SK-N-SH treated with all-trans-retinoic acid at 6 μM for 48 hours (cell line): ENCODE data around the gene NRAS.

Experiments
- ATAC-seq: fragments of 200-7000 bp; cut with Tn5 transposase; 3 replicates; pipeline ENCODE4 v1.9.1; 2020; ENCODE audit warnings: mild to moderate bottlenecking, moderate library complexity
- ARNTL ChIP-seq: fragments of 450-650 bp; formaldehyde crosslinking; IDR thresholded peaks from 2 replicates; pipeline ENCODE4 v1.5.0; 2020; ENCODE audit warnings: low read depth, mild to moderate bottlenecking, moderate library complexity, borderline replicate concordance
- BACH2 ChIP-seq: fragments of 250-450 bp; sonication (Bioruptor Pico); IDR thresholded peaks from 2 replicates; pipeline ENCODE4 v1.9.0; 2021; ENCODE audit warnings: mild to moderate bottlenecking, borderline replicate concordance
- CSDC2 ChIP-seq: fragments of 250-450 bp; sonication (Bioruptor Pico); IDR thresholded peaks from 2 replicates; pipeline ENCODE4 v1.5.0; 2020; ENCODE audit warnings: mild to moderate bottlenecking, moderate library complexity
- ESRRG ChIP-seq: fragments of 250-450 bp; sonication (Bioruptor Pico); IDR thresholded peaks from 2 replicates; pipeline ENCODE4 v1.6.1; 2021; ENCODE audit warnings: mild to moderate bottlenecking
- GLIS3 ChIP-seq: fragments of 250-450 bp; sonication (Bioruptor Pico); IDR thresholded peaks from 2 replicates; pipeline ENCODE4 v1.5.0; 2020; ENCODE audit warnings: mild to moderate bottlenecking, moderate library complexity
- ISL1 ChIP-seq: fragments of 250-450 bp; sonication (Bioruptor Pico); IDR thresholded peaks from 2 replicates; pipeline ENCODE4 v2.1.2; 2022; ENCODE audit warnings: mild to moderate bottlenecking, moderate library complexity
- OSR1 ChIP-seq: fragments of 250-450 bp; sonication (Bioruptor Pico); IDR thresholded peaks from 2 replicates; pipeline ENCODE4 v1.8.0; 2022; ENCODE audit warnings: moderate library complexity, mild to moderate bottlenecking, inconsistent platforms
- PATZ1 ChIP-seq: fragments of 250-450 bp; sonication (Bioruptor Pico); IDR thresholded peaks from 2 replicates; pipeline ENCODE4 v1.8.0; 2020; ENCODE audit warnings: mild to moderate bottlenecking, moderate library complexity, borderline replicate concordance
- POU6F1 ChIP-seq: fragments of 250-450 bp; sonication (Bioruptor Pico); IDR thresholded peaks from 2 replicates; pipeline ENCODE4 v1.8.0; 2021; ENCODE audit warnings: low read depth, mild to moderate bottlenecking, moderate library complexity, borderline replicate concordance
- PPARA ChIP-seq: fragments of 250-450 bp; sonication (Bioruptor Pico); IDR thresholded peaks from 2 replicates; pipeline ENCODE4 v1.5.0; 2020; ENCODE audit warnings: mild to moderate bottlenecking, borderline replicate concordance
- RARB ChIP-seq: fragments of 250-450 bp; sonication (Bioruptor Pico); IDR thresholded peaks from 2 replicates; pipeline ENCODE4 v1.8.0; 2021; ENCODE audit warnings: mild to moderate bottlenecking, moderate library complexity
- SNAI2 ChIP-seq: fragments of 250-450 bp; sonication (Bioruptor Pico); IDR thresholded peaks from 2 replicates; pipeline ENCODE4 v1.5.0; 2020; ENCODE audit warnings: mild to moderate bottlenecking, moderate library complexity
- TCF4 ChIP-seq: fragments of 250-450 bp; sonication (Bioruptor Pico); IDR thresholded peaks from 2 replicates; pipeline ENCODE4 v1.8.0; 2021; ENCODE audit warnings: mild to moderate bottlenecking, moderate library complexity, borderline replicate concordance
- TOX ChIP-seq: fragments of 250-450 bp; sonication (Bioruptor Pico); IDR thresholded peaks from 2 replicates; pipeline ENCODE4 v1.8.0; 2021; ENCODE audit warnings: mild to moderate bottlenecking, moderate library complexity, borderline replicate concordance
- ZC3H10 ChIP-seq: fragments of 250-450 bp; sonication (Bioruptor Pico); IDR thresholded peaks from 2 replicates; pipeline ENCODE4 v1.5.1; 2021; ENCODE audit warnings: mild to moderate bottlenecking, moderate library complexity
- ZFP3 ChIP-seq: fragments of 250-450 bp; sonication (Bioruptor Pico); IDR thresholded peaks from 2 replicates; pipeline ENCODE4 v1.5.0; 2020; ENCODE audit warnings: mild to moderate bottlenecking, moderate library complexity
- ZFP30 ChIP-seq: fragments of 450-650 bp; formaldehyde crosslinking; IDR thresholded peaks from 2 replicates; pipeline ENCODE4 v1.5.0; 2022; ENCODE audit warnings: mild to moderate bottlenecking, moderate library complexity
- ZNF565 ChIP-seq: fragments of 450-650 bp; formaldehyde crosslinking; conservative IDR thresholded peaks from 2 replicates; pipeline ENCODE4 v1.5.0; 2020; ENCODE audit warnings: low read depth, mild to moderate bottlenecking, moderate library complexity
- ZNF70 ChIP-seq: fragments of 450-650 bp; formaldehyde crosslinking; IDR thresholded peaks from 2 replicates; pipeline ENCODE4 v1.5.0; 2020; ENCODE audit warnings: mild to moderate bottlenecking, moderate library complexity
- TF ChIP-seq, protein P1 (sequence below): fragments of 250-450 bp; sonication (Bioruptor Pico); IDR thresholded peaks from 2 replicates; pipeline ENCODE4 v1.5.0; 2020; ENCODE audit warnings: mild to moderate bottlenecking, moderate library complexity
- TF ChIP-seq, protein P2 (sequence below): fragments of 250-450 bp; sonication (Bioruptor Pico); IDR thresholded peaks from 2 replicates; pipeline ENCODE4 v1.5.1; 2021; ENCODE audit warnings: mild to moderate bottlenecking, moderate library complexity

The NRAS gene

DNA sequence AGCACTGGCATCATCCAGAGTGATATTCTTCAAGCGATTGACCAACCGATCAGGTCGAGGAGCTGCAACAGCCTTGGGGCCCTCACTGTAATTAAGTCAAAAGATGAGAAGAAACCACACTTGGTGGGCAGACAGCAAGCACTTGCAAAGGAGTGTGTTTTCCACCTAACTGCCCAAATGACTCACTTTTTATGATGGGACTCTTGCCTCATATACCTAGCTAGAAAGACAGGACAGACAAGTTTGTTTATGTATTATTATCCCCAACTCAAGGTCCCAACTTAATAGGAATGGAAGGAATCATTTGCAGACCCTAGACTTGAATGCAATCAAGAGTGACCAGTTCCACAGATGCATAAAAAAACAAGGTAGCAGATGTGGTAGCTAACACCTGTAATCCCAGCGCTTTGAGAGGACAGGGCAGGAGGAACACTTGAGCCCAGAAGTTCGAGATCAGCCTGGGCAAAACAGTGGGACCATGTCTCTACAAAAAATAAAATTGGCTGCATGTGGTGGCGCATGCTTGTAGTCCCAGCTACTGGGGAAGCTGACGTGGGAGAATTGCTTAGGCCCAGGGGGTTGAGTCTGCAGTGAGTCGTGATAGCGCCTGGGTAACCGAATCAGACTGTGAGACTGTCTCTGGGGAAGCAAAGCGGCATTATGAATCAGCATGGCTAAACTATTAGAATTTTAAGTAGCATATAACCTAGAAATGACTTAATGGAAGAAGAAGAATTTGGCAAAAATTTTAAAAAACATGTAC, 2.3 kb upstream of the NRAS start:
- no peak for TF ChIP-seq ZC3H10 (CRISPR knock-in tag)
- no peak for TF ChIP-seq ZNF565
- TF ChIP-seq OSR1: no peak
- TF ChIP-seq ZFP3 (CRISPR knock-in tag): no peak
- TF ChIP-seq ARNTL (CRISPR knock-in tag): no peak
- no peak for TF ChIP-seq ESRRG (CRISPR knock-in tag)
- no peak for TF ChIP-seq BACH2 (CRISPR knock-in tag)
- no peak for TF ChIP-seq RARB (CRISPR knock-in tag)
- TF ChIP-seq GLIS3 (CRISPR knock-in tag): no peak
- no peak for TF ChIP-seq ISL1 (CRISPR knock-in tag)
- no peak for TF ChIP-seq SNAI2 (CRISPR knock-in tag)
- no peak for TF ChIP-seq TOX (CRISPR knock-in tag)
- TF ChIP-seq, all 23 proteins: peak for 0
- no peak for ATAC-seq

DNA sequence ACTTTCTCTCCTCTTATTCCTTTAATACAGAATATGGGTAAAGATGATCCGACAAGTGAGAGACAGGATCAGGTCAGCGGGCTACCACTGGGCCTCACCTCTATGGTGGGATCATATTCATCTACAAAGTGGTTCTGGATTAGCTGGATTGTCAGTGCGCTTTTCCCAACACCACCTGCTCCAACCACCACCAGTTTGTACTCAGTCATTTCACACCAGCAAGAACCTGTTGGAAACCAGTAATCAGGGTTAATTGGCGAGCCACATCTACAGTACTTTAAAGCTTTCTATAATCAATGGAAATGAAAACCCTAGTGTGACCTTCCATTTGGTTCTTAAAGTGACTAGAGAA, 643 bp downstream of the NRAS start:
- ATAC-seq: peak; percentile 33
- TF ChIP-seq ZFP3 (CRISPR knock-in tag) (no peak), ISL1 (CRISPR knock-in tag) (no peak), ARNTL (CRISPR knock-in tag) (no peak), GLIS3 (CRISPR knock-in tag) (no peak), TOX (CRISPR knock-in tag) (no peak), BACH2 (CRISPR knock-in tag) (no peak), SNAI2 (CRISPR knock-in tag) (no peak), ZFP30 (CRISPR knock-in tag) (no peak)
- TF ChIP-seq, protein P1, sequence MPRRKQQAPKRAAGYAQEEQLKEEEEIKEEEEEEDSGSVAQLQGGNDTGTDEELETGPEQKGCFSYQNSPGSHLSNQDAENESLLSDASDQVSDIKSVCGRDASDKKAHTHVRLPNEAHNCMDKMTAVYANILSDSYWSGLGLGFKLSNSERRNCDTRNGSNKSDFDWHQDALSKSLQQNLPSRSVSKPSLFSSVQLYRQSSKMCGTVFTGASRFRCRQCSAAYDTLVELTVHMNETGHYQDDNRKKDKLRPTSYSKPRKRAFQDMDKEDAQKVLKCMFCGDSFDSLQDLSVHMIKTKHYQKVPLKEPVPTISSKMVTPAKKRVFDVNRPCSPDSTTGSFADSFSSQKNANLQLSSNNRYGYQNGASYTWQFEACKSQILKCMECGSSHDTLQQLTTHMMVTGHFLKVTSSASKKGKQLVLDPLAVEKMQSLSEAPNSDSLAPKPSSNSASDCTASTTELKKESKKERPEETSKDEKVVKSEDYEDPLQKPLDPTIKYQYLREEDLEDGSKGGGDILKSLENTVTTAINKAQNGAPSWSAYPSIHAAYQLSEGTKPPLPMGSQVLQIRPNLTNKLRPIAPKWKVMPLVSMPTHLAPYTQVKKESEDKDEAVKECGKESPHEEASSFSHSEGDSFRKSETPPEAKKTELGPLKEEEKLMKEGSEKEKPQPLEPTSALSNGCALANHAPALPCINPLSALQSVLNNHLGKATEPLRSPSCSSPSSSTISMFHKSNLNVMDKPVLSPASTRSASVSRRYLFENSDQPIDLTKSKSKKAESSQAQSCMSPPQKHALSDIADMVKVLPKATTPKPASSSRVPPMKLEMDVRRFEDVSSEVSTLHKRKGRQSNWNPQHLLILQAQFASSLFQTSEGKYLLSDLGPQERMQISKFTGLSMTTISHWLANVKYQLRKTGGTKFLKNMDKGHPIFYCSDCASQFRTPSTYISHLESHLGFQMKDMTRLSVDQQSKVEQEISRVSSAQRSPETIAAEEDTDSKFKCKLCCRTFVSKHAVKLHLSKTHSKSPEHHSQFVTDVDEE (CRISPR knock-in tag): no peak

DNA sequence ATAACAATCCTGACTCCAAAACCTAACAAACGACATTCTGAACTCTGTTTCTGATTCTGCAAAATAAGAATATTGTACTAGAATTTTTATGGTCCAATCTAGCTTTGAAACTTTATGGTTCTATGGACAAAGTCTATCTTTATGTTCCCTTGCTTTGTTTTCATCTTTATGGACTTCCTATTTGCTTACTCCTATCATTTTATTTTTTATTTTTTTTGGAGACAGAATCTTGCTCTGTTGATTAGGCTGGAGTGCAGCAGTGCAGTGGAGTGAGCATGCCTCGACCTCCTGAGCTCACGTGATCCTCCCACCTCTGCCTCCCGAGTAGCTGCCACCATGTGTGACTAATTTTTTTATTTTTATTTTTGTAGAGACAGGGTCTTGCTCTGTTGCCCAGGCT, 3.6 kb downstream of the NRAS start:
- TF ChIP-seq BACH2 (CRISPR knock-in tag): no peak
- no peak for TF ChIP-seq ZNF565
- no peak for TF ChIP-seq PATZ1 (CRISPR knock-in tag)
- TF ChIP-seq ZFP3 (CRISPR knock-in tag): no peak
- no peak for TF ChIP-seq PPARA (CRISPR knock-in tag)
- TF ChIP-seq OSR1: no peak
- no peak for TF ChIP-seq ZC3H10 (CRISPR knock-in tag)
- TF ChIP-seq, protein P2, sequence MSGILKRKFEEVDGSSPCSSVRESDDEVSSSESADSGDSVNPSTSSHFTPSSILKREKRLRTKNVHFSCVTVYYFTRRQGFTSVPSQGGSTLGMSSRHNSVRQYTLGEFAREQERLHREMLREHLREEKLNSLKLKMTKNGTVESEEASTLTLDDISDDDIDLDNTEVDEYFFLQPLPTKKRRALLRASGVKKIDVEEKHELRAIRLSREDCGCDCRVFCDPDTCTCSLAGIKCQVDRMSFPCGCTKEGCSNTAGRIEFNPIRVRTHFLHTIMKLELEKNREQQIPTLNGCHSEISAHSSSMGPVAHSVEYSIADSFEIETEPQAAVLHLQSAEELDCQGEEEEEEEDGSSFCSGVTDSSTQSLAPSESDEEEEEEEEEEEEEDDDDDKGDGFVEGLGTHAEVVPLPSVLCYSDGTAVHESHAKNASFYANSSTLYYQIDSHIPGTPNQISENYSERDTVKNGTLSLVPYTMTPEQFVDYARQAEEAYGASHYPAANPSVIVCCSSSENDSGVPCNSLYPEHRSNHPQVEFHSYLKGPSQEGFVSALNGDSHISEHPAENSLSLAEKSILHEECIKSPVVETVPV: no peak
- TF ChIP-seq GLIS3 (CRISPR knock-in tag): no peak
- TF ChIP-seq ESRRG (CRISPR knock-in tag): no peak
- TF ChIP-seq SNAI2 (CRISPR knock-in tag): no peak
- no peak for TF ChIP-seq ARNTL (CRISPR knock-in tag)
- no peak for TF ChIP-seq RARB (CRISPR knock-in tag)
- TF ChIP-seq TOX (CRISPR knock-in tag): no peak
- no peak for TF ChIP-seq POU6F1 (CRISPR knock-in tag)
- TF ChIP-seq ISL1 (CRISPR knock-in tag): no peak
- TF ChIP-seq, protein P1 (CRISPR knock-in tag): no peak
- no peak for TF ChIP-seq TCF4
- no peak for TF ChIP-seq ZNF70 (CRISPR knock-in tag)
- TF ChIP-seq CSDC2 (CRISPR knock-in tag): no peak
- TF ChIP-seq, all 23 proteins: peak for 0
- no peak for ATAC-seq
